ENCODE data around the gene MYB.

The MYB gene

GRCh38 chr6:135192256-135193174 is 11.4 kb downstream of the MYB start:
- Histone ChIP-seq H3K36me3 (ENCODE audit: control insufficient read depth in 4 of 4, insufficient read depth in 4 of 4, low read length in 3 of 4) (peaks cover 22 to 87% (median 64%) of the 10 kb centered on the region in 4 experiments), H3K27me3 (replicated peaks in 2 of 5; ENCODE audit: control insufficient read depth in 4 of 5, insufficient read depth in 5 of 5, low read length in 4 of 5) (no peaks in the 10 kb centered on the region), H3K27ac (ENCODE audit: insufficient read depth in 1 of 2, low read depth in 1 of 2, low read length in 2 of 2, poor library complexity in 1 of 2, severe bottlenecking in 2 of 2) (peak overlapping the region; percentile 21 to 78), H3K9me3 (ENCODE audit: control extremely low read depth in 1 of 5, control insufficient read depth in 4 of 5, insufficient read depth in 2 of 5, low read depth in 1 of 5, low read length in 4 of 5) (no peaks in the 10 kb centered on the region), H3K4me1 (ENCODE audit: control extremely low read depth in 1 of 4, control insufficient read depth in 4 of 4, insufficient read depth in 4 of 4, low read length in 3 of 4) (peaks cover 57 to 90% (median 74%) of the 10 kb centered on the region in 4 experiments), H3K4me3 (ENCODE audit: control insufficient read depth in 1 of 7, extremely low read depth in 1 of 7, insufficient read depth in 4 of 7, low read depth in 2 of 7, low read length in 6 of 7) (no peak overlapping the region)
- CTCF ChIA-PET: interaction anchor here (0.7 to 4.8 kb wide), 5 partner anchors 10 to 231 kb away, joined by 3 to 31 read pairs (median 3); no protein-coding TSS in a partner anchor
- 84% methylated on average over 11 of the region's 13 CpGs for WGBS (ENCODE audit: insufficient coverage)
- DNase-seq: no peak
- POLR2A ChIA-PET: no interaction called here

DNA sequence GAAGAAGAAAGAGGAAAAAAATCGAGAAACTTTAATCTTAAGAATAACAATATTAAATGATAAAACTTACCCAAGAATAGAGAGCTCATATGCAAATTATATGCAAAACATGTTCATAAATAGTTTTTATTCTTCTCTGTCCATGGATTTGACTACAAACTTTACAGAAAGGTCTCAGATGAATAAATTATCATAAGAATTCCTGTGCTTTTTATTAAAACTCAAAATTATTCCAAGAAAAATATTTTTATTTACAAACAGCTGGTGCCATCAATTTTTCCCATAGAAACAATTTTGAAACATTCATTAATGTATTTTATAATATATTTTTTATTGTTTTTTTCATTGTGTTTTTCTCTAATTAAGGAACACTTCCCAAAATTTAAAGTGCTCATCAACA is 12.1 kb downstream of the MYB start:
- no CpG with 5 or more reads among the region's 1 CpG for WGBS (ENCODE audit: insufficient coverage)
- Histone ChIP-seq H3K4me3 (ENCODE audit: control insufficient read depth in 1 of 7, extremely low read depth in 1 of 7, insufficient read depth in 4 of 7, low read depth in 2 of 7, low read length in 6 of 7) (no peak overlapping the region), H3K27me3 (replicated peaks in 2 of 5; ENCODE audit: control insufficient read depth in 4 of 5, insufficient read depth in 5 of 5, low read length in 4 of 5) (no peaks in the 10 kb centered on the region), H3K4me1 (ENCODE audit: control extremely low read depth in 1 of 4, control insufficient read depth in 4 of 4, insufficient read depth in 4 of 4, low read length in 3 of 4) (peaks cover 57 to 85% (median 72%) of the 10 kb centered on the region in 4 experiments), H3K36me3 (ENCODE audit: control insufficient read depth in 4 of 4, insufficient read depth in 4 of 4, low read length in 3 of 4) (peaks cover 20 to 89% (median 68%) of the 10 kb centered on the region in 4 experiments), H3K27ac (ENCODE audit: insufficient read depth in 1 of 2, low read depth in 1 of 2, low read length in 2 of 2, poor library complexity in 1 of 2, severe bottlenecking in 2 of 2) (peak overlapping the region in 1 of 2 experiments; percentile 78), H3K9me3 (ENCODE audit: control extremely low read depth in 1 of 5, control insufficient read depth in 4 of 5, insufficient read depth in 2 of 5, low read depth in 1 of 5, low read length in 4 of 5) (no peaks in the 10 kb centered on the region)
- POLR2A ChIA-PET: no interaction called here
- DNase-seq: no peak
- CTCF ChIA-PET: interaction anchor here (0.7 to 4.8 kb wide), 5 partner anchors 9 to 231 kb away, joined by 3 to 31 read pairs (median 5); no protein-coding TSS in a partner anchor

DNA sequence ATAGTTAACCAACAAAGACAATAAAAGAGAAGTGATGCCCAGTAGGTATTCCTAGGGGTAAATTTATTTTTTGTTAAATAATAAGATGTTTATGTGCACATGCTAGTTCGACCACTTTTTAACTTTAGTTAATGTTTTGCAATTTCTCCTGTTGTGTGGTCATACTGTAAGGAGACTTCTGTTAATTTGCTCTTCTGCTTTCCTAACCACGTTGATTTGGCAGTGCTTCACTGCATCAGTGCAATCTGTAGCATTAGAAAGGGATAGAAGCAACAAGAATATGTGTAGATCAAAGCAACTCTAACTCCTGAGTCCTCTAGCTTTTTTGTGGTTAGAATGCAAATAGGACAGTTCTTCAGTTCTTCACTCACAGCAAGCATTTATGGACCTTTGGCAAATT is 13.9 kb downstream of the MYB start:
- Histone ChIP-seq H3K36me3 (ENCODE audit: control insufficient read depth in 4 of 4, insufficient read depth in 4 of 4, low read length in 3 of 4) (peaks cover 15 to 90% (median 68%) of the 10 kb centered on the region in 4 experiments), H3K9me3 (ENCODE audit: control extremely low read depth in 1 of 5, control insufficient read depth in 4 of 5, insufficient read depth in 2 of 5, low read depth in 1 of 5, low read length in 4 of 5) (no peaks in the 10 kb centered on the region), H3K27ac (ENCODE audit: insufficient read depth in 1 of 2, low read depth in 1 of 2, low read length in 2 of 2, poor library complexity in 1 of 2, severe bottlenecking in 2 of 2) (peak overlapping the region in 1 of 2 experiments; percentile 63), H3K4me3 (ENCODE audit: control insufficient read depth in 1 of 7, extremely low read depth in 1 of 7, insufficient read depth in 4 of 7, low read depth in 2 of 7, low read length in 6 of 7) (peak overlapping the region in 1 of 7 experiments; percentile 42), H3K4me1 (ENCODE audit: control extremely low read depth in 1 of 4, control insufficient read depth in 4 of 4, insufficient read depth in 4 of 4, low read length in 3 of 4) (peaks cover 44 to 67% (median 55%) of the 10 kb centered on the region in 4 experiments), H3K27me3 (replicated peaks in 2 of 5; ENCODE audit: control insufficient read depth in 4 of 5, insufficient read depth in 5 of 5, low read length in 4 of 5) (no peaks in the 10 kb centered on the region)
- WGBS (ENCODE audit: insufficient coverage): 0% methylated on average over 1 of the region's 2 CpGs
- DNase-seq: peak in 2 of 3 donors; percentile 81 to 84
- ChIA-PET POLR2A (no interaction called here), CTCF (interaction anchor here (1.0 to 2.2 kb wide), 2 partner anchors 13 to 51 kb away, joined by 3 to 5 read pairs; no protein-coding TSS in a partner anchor)

- Histone ChIP-seq H3K27me3 (replicated peaks in 2 of 5; ENCODE audit: control insufficient read depth in 4 of 5, insufficient read depth in 5 of 5, low read length in 4 of 5) (no peaks in the 10 kb centered on the region), H3K4me1 (ENCODE audit: control extremely low read depth in 1 of 4, control insufficient read depth in 4 of 4, insufficient read depth in 4 of 4, low read length in 3 of 4) (peaks cover 39 to 62% (median 50%) of the 10 kb centered on the region in 4 experiments), H3K27ac (ENCODE audit: insufficient read depth in 1 of 2, low read depth in 1 of 2, low read length in 2 of 2, poor library complexity in 1 of 2, severe bottlenecking in 2 of 2) (peak overlapping the region in 1 of 2 experiments; percentile 63), H3K9me3 (ENCODE audit: control extremely low read depth in 1 of 5, control insufficient read depth in 4 of 5, insufficient read depth in 2 of 5, low read depth in 1 of 5, low read length in 4 of 5) (no peaks in the 10 kb centered on the region), H3K4me3 (ENCODE audit: control insufficient read depth in 1 of 7, extremely low read depth in 1 of 7, insufficient read depth in 4 of 7, low read depth in 2 of 7, low read length in 6 of 7) (peak overlapping the region in 2 of 7 experiments; percentile 19 to 21), H3K36me3 (ENCODE audit: control insufficient read depth in 4 of 4, insufficient read depth in 4 of 4, low read length in 3 of 4) (peaks cover 17 to 90% (median 69%) of the 10 kb centered on the region in 4 experiments)
- ChIA-PET POLR2A (no interaction called here), CTCF (interaction anchor here (0.8 to 2.2 kb wide), 2 partner anchors 12 to 51 kb away, joined by 3 to 5 read pairs; no protein-coding TSS in a partner anchor)
- 29% methylated on average over 6 of the region's 6 CpGs for WGBS (ENCODE audit: insufficient coverage)
- DNase-seq: peak; percentile 36 to 81 (median 76)
Observed at GRCh38 chr6:135195522-135195921, 14.4 kb downstream of the MYB start.

DNA sequence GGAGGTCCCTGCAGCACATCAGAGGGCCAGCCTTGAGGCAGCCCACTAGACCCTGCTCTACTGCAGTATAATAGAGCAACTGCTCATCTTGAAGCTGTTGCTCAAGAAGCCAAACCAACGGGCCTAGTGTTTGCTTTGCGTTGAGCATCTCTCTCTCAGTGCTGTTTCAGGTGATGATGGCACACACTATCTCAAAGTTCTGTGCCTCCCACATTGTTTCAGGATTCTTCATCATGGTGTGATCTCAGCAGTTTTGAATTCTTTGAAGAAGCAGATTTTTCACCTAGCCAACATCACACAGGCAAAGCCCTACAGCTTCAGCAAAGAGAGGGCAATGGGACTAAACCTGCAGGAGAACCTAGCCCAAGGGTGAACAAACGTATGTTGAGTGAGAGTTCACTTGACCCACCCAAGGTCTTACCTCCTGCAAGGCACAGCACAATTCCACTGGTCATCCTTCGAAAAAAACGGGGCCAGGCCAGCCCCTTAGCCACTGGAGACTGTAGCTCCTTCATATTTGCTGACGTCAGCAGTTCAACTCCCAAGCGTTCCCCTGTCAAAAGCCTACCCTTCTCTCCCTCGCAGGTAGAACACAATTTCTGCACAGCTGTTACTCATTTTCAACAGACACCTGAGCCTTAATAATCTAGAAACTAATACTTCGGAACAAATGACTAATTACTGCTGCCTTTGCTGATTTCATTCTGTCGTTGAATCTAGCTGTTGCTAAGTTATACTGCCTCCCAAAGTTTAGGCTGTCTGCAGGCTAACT is 15.8 kb downstream of the MYB start:
- WGBS (ENCODE audit: insufficient coverage): 87% methylated on average over 10 of the region's 10 CpGs

GRCh38 chr6:135202836-135203235 is 21.7 kb downstream of the MYB start:
- Histone ChIP-seq H3K27ac (ENCODE audit: insufficient read depth in 1 of 2, low read depth in 1 of 2, low read length in 2 of 2, poor library complexity in 1 of 2, severe bottlenecking in 2 of 2) (peak overlapping the region in 1 of 2 experiments; percentile 28), H3K36me3 (ENCODE audit: control insufficient read depth in 4 of 4, insufficient read depth in 4 of 4, low read length in 3 of 4) (peaks cover 15 to 93% (median 64%) of the 10 kb centered on the region in 4 experiments), H3K4me1 (ENCODE audit: control extremely low read depth in 1 of 4, control insufficient read depth in 4 of 4, insufficient read depth in 4 of 4, low read length in 3 of 4) (peaks cover 0 to 2% (median under 1%) of the 10 kb centered on the region in 4 experiments), H3K9me3 (ENCODE audit: control extremely low read depth in 1 of 5, control insufficient read depth in 4 of 5, insufficient read depth in 2 of 5, low read depth in 1 of 5, low read length in 4 of 5) (no peaks in the 10 kb centered on the region), H3K27me3 (replicated peaks in 2 of 5; ENCODE audit: control insufficient read depth in 4 of 5, insufficient read depth in 5 of 5, low read length in 4 of 5) (no peaks in the 10 kb centered on the region), H3K4me3 (ENCODE audit: control insufficient read depth in 1 of 7, extremely low read depth in 1 of 7, insufficient read depth in 4 of 7, low read depth in 2 of 7, low read length in 6 of 7) (no peak overlapping the region)
- no peak for DNase-seq
- WGBS (ENCODE audit: insufficient coverage): 100% methylated on average over 1 of the region's 1 CpG
- ChIA-PET CTCF (interaction anchor here (0.8 to 2.8 kb wide), 5 partner anchors 10 to 182 kb away, joined by 3 to 11 read pairs (median 4); no protein-coding TSS in a partner anchor), POLR2A (interaction anchor here (0.6 kb wide), 1 partner anchor 14 kb away, joined by 3 read pairs; no protein-coding TSS in a partner anchor)

More for the DNA sequence above, 15.8 kb downstream of the MYB start:
- H3K4me3 ChIP-seq (ENCODE audit: control insufficient read depth in 1 of 7, extremely low read depth in 1 of 7, insufficient read depth in 4 of 7, low read depth in 2 of 7, low read length in 6 of 7): no peak overlapping the region
- POLR2A ChIA-PET: interaction anchor here (0.5 kb wide), 1 partner anchor 128 kb away, joined by 4 read pairs; no protein-coding TSS in a partner anchor
- DNase-seq: no peak
- H3K9me3 ChIP-seq (ENCODE audit: control extremely low read depth in 1 of 5, control insufficient read depth in 4 of 5, insufficient read depth in 2 of 5, low read depth in 1 of 5, low read length in 4 of 5): no peaks in the 10 kb centered on the region
- H3K36me3 ChIP-seq (ENCODE audit: control insufficient read depth in 4 of 4, insufficient read depth in 4 of 4, low read length in 3 of 4): peaks cover 13 to 96% (median 72%) of the 10 kb centered on the region in 4 experiments
- CTCF ChIA-PET: interaction anchor here (0.8 to 1.4 kb wide), 7 partner anchors 10 to 228 kb away, joined by 3 to 6 read pairs (median 3); no protein-coding TSS in a partner anchor
- H3K27me3 ChIP-seq (replicated peaks in 2 of 5; ENCODE audit: control insufficient read depth in 4 of 5, insufficient read depth in 5 of 5, low read length in 4 of 5): no peaks in the 10 kb centered on the region
- no peak overlapping the region for H3K27ac ChIP-seq (ENCODE audit: insufficient read depth in 1 of 2, low read depth in 1 of 2, low read length in 2 of 2, poor library complexity in 1 of 2, severe bottlenecking in 2 of 2)
- H3K4me1 ChIP-seq (ENCODE audit: control extremely low read depth in 1 of 4, control insufficient read depth in 4 of 4, insufficient read depth in 4 of 4, low read length in 3 of 4): peaks cover 29 to 48% (median 38%) of the 10 kb centered on the region in 4 experiments

All from common myeloid progenitor, CD34-positive (primary cell).